GM19043 (cell line): ENCODE results near the gene HMGCR.
"Not testable (repeated sequence)": the region's sequence is repeated elsewhere in the genome, so short reads cannot be mapped to it uniquely, and the experiment has no call there.

ENCODE experiments used
- ATAC-seq: cut with Tn5 transposase; IDR thresholded peaks from one replicate; pipeline ENCODE4 v1.9.1; 2021; ENCODE audit warnings: low read depth; ENCODE audit not compliant: unreplicated experiment

HMGCR gene

DNA sequence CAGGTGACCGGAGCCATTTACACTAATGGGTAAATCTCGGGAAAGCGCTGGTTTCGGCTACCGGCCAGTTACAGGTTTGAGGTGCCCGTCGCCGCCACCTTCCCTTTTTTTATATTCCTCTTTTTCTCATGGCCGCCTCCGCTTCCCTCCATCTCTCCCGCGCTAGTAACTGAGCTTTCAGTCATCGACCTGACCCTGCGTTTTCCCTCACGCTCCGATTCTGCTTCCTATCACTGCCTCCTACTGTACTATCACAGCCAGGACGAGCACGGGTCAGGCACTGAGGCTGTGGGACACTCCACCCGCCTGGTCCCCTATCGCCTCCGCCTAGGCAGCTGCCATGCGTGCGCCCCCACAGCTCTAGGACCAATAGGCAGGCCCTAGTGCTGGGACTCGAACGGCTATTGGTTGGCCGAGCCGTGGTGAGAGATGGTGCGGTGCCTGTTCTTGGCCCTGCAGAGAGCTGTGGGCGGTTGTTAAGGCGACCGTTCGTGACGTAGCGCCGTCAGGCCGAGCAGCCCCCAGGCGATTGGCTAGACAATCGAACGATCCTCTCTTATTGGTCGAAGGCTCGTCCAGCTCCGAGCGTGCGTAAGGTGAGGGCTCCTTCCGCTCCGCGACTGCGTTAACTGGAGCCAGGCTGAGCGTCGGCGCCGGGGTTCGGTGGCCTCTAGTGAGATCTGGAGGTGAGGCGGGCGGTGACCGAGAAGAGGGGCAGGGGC, at the start of gene HMGCR:
TSS of gene HMGCR (plus strand) at position 606 of the 722 bp plus-strand sequence. CDS start 5,386 bp downstream, outside the sequence.
- peak; percentile 99 for ATAC-seq

- not testable (repeated sequence) for ATAC-seq
These were observed 45.2 kb upstream of the HMGCR start for GRCh38 chr5:75291844-75292243.

- ATAC-seq = no peak
These were observed 36.9 kb upstream of the HMGCR start for GRCh38 chr5:75300084-75300483.

DNA sequence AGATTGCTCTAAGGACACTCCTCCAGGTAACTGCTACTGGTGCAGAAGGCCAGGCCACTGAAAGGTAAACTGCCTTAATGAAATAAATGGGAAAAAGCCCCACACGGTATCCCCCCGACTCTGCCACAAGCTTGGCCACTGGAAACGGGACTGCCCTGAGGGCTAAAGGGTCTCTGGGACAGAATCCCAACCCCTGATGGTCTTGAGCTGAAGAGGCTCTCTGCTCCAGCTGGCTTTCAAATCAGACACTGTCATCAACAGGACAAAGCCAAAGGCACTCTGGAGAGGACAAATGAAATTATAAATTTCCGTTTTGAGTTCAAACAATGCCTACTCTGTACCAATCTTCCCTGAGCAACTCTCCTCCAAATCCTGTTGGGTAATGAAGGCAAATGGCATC, 33.6 kb upstream of the HMGCR start:
- ATAC-seq = no peak

DNA sequence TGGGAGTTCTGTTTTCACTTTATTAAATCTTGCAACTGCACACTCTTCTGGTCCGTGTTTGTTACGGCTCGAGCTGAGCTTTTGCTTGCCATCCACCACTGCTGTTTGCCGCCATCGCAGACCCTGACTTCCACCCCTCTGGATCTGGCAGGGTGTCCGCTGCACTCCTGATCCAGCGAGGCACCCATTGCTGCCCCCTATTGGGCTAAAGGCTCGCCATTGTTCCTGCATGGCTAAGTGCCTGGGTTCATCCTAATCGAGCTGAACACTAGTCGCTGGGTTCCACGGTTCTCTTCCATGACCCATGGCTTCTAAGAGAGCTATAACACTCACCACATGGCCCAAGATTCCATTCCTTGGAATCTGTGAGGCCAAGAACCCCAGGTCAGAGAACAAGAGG, 32.5 kb upstream of the HMGCR start:
- not testable (repeated sequence) for ATAC-seq

- ATAC-seq = no peak
These were observed 30.3 kb upstream of the HMGCR start for GRCh38 chr5:75306746-75307145.

GRCh38 chr5:75310212-75310611, 26.8 kb upstream of the HMGCR start:
- ATAC-seq = no peak

GRCh38 chr5:75319148-75319547, 17.9 kb upstream of the HMGCR start:
- not testable (repeated sequence) for ATAC-seq

DNA sequence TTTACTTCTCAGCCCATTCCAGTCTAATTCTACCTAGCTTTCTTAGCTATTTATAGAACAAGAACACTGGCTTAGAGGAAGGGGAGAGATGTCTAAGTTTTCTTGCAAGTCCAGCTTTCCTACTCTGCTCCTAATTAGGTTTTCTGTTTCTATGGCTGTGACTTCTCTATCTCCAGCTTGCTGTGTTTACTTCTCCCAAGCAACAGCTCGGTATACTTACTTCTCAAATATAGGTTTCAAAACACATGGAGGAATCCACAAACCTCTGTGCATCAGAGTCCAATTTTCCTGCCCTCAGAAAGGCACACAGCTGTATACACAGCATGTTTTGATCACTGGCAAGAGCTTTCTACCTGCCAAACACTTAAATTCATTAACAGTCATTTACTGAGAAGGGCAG, 17.4 kb upstream of the HMGCR start:
- no peak for ATAC-seq

DNA sequence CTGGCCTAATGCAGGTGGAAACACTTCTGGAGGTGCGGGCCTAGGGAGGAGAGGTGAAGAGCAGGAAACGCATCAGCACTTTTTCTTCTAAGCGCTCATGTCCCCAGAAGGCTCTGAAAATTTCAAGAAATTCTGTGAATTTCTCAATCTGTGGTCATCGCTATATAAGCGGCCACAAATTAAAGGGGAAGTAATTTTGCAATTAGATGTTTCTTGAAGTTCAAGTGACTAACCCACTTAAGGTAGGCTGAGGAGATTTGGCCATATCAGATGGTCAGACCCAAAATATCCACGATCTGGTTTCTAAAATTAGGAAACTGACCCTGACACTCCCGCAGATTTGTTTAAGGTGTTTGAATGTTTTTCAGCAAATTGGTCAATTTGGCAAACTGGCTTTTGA, 16.6 kb upstream of the HMGCR start:
- no peak for ATAC-seq

DNA sequence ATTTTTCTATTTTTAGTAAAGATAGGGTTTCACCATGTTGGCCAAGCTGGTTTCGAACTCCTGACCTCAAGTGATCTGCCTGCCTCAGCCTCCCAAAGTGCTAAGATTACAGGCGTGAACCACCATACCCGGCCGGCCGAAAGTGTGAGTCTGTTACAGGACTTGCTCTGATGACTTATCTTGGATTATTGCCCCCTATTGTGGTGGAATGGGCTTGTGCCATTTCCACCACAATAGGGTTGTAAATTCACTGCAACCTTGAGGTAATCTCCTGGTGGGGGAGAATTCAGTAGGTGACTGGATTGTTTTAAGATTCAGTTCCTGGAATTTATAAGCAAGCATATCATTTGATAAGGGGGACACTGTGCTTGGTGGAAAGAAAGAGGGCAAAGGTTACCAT, 15.0 kb upstream of the HMGCR start:
- ATAC-seq = no peak

GRCh38 chr5:75324791-75325190, 12.2 kb upstream of the HMGCR start:
- ATAC-seq = no peak

GRCh38 chr5:75325242-75325641, 11.8 kb upstream of the HMGCR start:
- ATAC-seq = no peak

DNA sequence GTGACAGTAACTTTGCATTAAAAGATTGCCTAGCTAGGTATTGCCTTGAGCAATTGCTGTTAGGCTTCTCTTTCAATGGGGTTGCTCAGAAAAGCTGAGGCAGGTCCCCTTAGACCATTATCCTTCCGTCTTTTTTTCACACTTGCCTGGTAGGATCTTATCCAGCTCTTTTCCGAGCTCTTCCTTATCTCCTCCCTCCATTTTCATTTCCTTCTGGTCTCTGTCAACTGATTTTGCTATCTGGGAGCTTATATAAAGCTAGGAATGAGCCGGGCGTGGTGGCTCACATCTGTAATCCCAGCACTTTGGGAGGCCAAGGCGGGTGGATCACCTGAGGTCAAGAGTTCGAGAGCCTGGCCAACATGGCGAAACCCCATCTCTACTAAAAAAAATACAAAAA, 6.6 kb upstream of the HMGCR start:
- ATAC-seq = no peak

DNA sequence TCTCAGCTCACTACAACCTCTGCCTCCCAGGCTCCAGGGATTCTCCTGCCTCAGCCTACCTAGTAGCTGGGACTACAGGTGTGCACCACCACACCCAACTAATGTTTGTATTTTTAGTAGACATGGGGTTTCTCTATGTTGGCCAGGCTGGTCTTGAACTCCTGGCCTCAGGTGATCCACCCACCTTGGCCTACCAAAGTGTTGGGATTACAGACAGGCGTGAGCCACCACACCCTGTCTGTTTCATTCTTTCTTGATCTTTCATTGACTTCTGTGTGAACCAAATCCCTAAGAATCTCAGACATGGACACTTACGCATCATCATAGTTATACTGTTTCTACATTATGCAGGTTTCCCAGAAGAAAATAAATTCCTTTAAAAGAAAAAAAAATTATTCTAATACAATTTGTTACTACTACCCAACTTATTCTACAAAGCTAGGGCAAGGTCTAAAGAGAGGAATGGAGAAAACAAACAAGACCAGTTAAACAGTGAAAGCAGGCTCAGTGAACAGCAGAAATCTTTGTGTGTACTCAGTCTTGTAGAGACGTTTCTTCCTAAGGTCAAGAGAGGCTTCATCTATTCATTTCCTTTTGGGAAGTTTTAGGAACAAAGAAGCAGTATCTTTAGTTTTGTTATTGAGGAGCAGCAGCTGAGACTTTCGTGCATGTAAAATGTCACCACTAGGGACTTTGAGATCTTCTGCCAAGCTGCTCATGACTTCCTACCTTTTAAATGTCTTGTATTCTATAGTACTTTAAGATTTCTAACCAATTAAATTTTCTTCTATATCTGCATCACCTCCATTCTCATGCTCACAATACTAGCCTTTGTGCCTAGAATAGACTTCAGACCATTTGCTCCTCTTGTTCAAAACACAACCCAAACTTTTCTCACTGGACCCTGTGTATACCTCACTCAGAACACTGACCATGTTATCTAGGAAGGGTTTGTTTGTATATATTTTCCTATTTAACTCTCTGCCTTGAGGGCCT, 5.6 kb upstream of the HMGCR start:
- no peak for ATAC-seq

DNA sequence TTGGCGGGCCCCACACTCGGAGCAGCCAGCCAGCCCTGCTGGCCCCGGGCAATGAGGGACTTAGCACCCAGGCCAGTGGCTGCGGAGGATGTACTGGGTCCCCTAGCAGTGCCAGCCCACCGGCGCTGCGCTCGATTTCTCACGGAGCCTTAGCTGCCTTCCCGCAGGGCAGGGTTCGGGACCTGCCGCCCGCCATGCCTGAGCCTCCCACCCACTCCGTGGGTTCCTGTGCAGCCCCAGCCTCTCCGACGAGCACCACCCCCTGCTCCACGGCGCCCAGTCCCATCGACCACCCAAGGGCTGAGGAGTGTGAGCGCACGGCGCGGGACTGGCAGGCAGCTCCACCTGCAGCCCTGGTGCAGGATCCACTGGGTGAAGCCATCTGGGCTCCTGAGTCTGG, 3.3 kb upstream of the HMGCR start:
- ATAC-seq = not testable (repeated sequence)

GRCh38 chr5:75334413-75334812, 2.6 kb upstream of the HMGCR start:
- ATAC-seq = not testable (repeated sequence)

- no peak for ATAC-seq
These were observed 1.5 kb upstream of the HMGCR start for GRCh38 chr5:75335486-75335885.

DNA sequence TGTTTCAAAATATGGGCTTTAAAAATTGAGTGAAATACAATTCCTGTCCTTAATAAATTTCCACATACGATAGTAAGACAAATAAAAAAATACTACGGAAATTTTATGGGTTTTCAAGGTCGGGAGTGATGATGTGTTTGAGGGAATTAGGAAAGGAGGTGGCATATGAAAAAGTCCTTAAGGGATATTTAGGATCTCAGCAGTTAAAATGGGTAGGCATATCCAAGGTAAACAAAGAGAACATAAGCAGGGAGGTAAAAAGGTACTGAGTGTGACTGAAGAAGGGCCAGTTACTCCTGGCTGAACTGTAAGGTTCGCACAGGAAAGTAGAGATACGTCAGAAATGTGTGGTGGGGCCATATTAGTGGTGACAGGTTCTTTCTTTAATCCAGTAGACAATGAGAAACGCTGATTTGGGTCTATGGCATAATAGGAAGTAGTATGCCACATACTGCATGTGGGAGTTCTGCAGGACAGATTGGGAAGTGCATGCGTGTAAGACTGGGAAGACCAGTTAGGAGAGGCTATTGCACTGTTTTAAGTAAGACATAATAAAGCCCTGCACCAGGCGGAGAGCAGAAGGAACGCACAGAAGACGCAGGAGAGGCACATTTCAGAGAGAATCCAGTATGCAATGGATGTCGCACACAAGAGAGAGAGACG, 937 bp upstream of the HMGCR start:
- peak; percentile 0 for ATAC-seq

GRCh38 chr5:75337366-75338021, 474 bp downstream of the HMGCR start:
- no peak for ATAC-seq
